Left lung (tissue), 10 donors: Measurements from ENCODE around the gene SCN10A. TPM values are rescaled to one million over a fixed set of nuclear protein-coding genes. Genes with fewer than 3 reads are reported as not detected.

Source experiments
- ATAC-seq: fragments of 200-7000 bp; cut with Tn5 transposase; one replicate; pipeline ENCODE4 v1.9.1; 2020; ENCODE audit warnings: moderate library complexity
- DNase-seq, 4 donors: peaks; one replicate each; pipeline ENCODE4 v3.0.0-alpha.2; 2013 to 2020
- H3K27ac ChIP-seq, 2 donors: fragments of 200-600 bp; sonication (generic) in 1 of 2; one replicate each; pipeline versions ENCODE4 v1.5.0 to v1.8.0; 2020 to 2021
- H3K27me3 ChIP-seq, 2 donors: fragments of 200-600 bp; sonication (generic) in 1 of 2; one replicate each; pipeline versions ENCODE4 v1.5.0 to v1.8.0; 2020 to 2021
- H3K36me3 ChIP-seq, 2 donors: fragments of 200-600 bp; sonication (generic) in 1 of 2; one replicate each; pipeline versions ENCODE4 v1.5.0 to v1.8.0; 2020 to 2021
- H3K4me1 ChIP-seq, 2 donors: fragments of 200-600 bp; one replicate each; pipeline ENCODE4 v1.8.0; 2021
- H3K4me3 ChIP-seq, 2 donors: fragments of 200-600 bp; sonication (generic) in 1 of 2; one replicate each; pipeline versions ENCODE4 v1.5.0 to v1.8.0; 2020 to 2021; ENCODE audit warnings: mild to moderate bottlenecking in 1 of 2
- H3K9me3 ChIP-seq, 2 donors: fragments of 200-600 bp; sonication (generic) in 1 of 2; one replicate each; pipeline versions ENCODE4 v1.5.0 to v1.8.0; 2020 to 2021
- intact Hi-C, 2 donors: fragments of 100-400 bp; cut with DNase I; formaldehyde crosslinking; loops; one replicate each; pipeline versions ENCODE4 v1.11.2 to v1.14.2; 2022
- polyA plus RNA-seq, 6 donors: library from polyadenylated mRNA; unstranded; fragments of 120-200 nt; gene quantifications; one replicate each; pipeline ENCODE4 v1.2.1, GENCODE V29; 2013; ENCODE audit not compliant: insufficient read length in 6 of 6
- total RNA-seq, 2 donors: library from RNA; stranded (reverse); fragmentation: NEBNext Ultra II Directional; extraction: Animal tissue kit (Norgen Biotek cat#: 25700); gene quantifications; one replicate each; pipeline ENCODE4 v1.2.1, GENCODE V29; 2021
- TF ChIP-seq, protein P1 (sequence below), 2 donors: fragments of 200-600 bp; sonication (generic) in 1 of 2; IDR thresholded peaks; one replicate each; pipeline versions ENCODE4 v1.5.0 to v1.8.0; 2021; ENCODE audit warnings: antibody characterized with exemption in 2 of 2
- donor health status: DM: no; HTN: yes; CAD: no.
- donor health status: DM: no; HTN: no; CAD: no.

SCN10A gene
- total and polyA plus RNA-seq, 8 donors: not detected

DNA sequence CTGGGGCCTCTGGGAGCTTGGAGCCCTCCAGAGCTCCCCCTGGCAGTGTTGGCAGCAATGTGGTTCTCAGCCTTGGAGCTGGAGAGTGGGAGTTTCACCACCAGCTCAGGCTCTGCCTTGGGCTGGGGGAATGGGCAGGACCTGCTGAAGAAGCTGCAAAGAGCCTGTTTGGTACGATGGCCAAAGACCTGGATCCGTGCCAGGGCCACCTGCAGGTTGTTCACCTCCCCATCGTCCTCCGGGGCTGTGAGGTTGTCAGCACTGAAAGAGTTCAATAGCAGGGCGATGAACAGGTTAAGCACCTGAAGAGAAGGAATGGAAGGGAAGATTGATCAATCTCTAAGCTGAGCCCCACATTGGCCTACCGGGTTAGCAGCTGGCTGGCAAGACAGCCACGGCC lies 89.3 kb downstream of the SCN10A start:
- DNase-seq (peak in 1 of 4 donors; percentile 51), ATAC-seq (no peak)
- TF ChIP-seq, protein P1, sequence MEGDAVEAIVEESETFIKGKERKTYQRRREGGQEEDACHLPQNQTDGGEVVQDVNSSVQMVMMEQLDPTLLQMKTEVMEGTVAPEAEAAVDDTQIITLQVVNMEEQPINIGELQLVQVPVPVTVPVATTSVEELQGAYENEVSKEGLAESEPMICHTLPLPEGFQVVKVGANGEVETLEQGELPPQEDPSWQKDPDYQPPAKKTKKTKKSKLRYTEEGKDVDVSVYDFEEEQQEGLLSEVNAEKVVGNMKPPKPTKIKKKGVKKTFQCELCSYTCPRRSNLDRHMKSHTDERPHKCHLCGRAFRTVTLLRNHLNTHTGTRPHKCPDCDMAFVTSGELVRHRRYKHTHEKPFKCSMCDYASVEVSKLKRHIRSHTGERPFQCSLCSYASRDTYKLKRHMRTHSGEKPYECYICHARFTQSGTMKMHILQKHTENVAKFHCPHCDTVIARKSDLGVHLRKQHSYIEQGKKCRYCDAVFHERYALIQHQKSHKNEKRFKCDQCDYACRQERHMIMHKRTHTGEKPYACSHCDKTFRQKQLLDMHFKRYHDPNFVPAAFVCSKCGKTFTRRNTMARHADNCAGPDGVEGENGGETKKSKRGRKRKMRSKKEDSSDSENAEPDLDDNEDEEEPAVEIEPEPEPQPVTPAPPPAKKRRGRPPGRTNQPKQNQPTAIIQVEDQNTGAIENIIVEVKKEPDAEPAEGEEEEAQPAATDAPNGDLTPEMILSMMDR (IDR thresholded peaks at IDR 0.05): no peak
- Histone ChIP-seq H3K4me3 (no peak overlapping the region), H3K27me3 (peaks cover 0 to 27% of the 10 kb centered on the region in 2 donors), H3K27ac (no peak overlapping the region), H3K4me1 (no peaks in the 10 kb centered on the region), H3K36me3 (no peaks in the 10 kb centered on the region), H3K9me3 (no peaks in the 10 kb centered on the region)
- intact Hi-C loops: no loop called here

DNA sequence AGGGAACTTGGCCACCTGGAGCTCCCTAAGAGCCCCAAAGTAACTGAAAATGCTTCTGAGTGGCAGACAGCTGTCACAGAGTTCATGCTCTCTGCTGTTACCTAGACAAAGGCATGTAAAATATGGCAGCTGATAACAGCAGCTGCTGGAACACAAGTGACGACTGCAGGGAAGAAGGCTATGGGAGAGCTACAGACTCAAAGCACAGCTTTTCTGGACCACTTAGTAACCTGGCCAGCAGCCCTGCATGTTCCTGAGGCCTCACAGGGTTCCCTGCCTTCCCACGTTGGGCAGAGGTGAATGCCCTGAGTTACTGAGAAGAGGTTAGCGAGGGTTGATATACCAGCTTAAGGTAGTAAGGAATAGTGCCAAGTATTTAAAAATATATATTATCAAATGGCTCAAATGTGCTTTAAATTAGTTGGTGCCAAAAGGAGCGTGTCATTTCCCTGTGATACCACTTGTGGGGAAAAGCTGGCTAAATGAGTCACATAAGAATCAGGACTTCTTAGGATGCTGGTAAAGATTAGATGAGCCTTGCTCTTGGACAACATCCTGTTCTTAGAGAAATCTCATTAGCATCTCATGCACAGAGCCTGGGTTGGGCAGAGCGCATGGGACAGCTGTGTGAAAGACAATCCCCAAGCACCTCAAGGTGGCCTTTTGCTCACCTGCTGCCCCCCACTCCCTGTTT lies 90.1 kb downstream of the SCN10A start:
- no peak overlapping the region for H3K4me3 ChIP-seq

DNA sequence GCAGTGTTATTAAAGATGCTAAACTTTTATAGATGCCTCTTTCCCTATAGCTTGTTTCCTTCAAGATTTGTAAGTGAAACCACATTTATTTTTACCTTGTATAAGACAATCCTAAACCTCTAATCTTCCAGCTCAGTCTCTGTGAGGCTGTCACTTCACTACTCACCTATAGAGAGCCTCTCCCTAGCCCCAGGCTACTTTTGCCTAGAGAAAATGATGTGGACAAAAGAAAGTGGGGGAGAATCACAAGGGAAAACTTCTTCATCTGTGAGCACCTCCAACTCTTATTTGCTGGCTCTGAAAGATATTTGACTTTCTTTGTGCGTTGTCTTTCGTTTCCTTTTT lies 91.7 kb downstream of the SCN10A start:
- no peak overlapping the region for H3K27ac ChIP-seq
- peaks cover 0 to 27% of the 10 kb centered on the region in 2 donors for H3K27me3 ChIP-seq
- H3K36me3 ChIP-seq: no peaks in the 10 kb centered on the region
- ATAC-seq (no peak), DNase-seq (no peak)
- no peaks in the 10 kb centered on the region for H3K9me3 ChIP-seq
- no peak overlapping the region for H3K4me3 ChIP-seq
- H3K4me1 ChIP-seq: no peaks in the 10 kb centered on the region
- TF ChIP-seq, protein P1 (IDR thresholded peaks at IDR 0.05): no peak
- intact Hi-C loops: no loop called here

More for the DNA sequence above, 90.1 kb downstream of the SCN10A start:
- no peaks in the 10 kb centered on the region for H3K9me3 ChIP-seq
- no peaks in the 10 kb centered on the region for H3K4me1 ChIP-seq
- ATAC-seq (no peak), DNase-seq (no peak)
- intact Hi-C loops: no loop called here
- no peaks in the 10 kb centered on the region for H3K36me3 ChIP-seq
- no peak overlapping the region for H3K27ac ChIP-seq
- TF ChIP-seq, protein P1 (IDR thresholded peaks at IDR 0.05): no peak
- H3K27me3 ChIP-seq: peaks cover 0 to 27% of the 10 kb centered on the region in 2 donors

DNA sequence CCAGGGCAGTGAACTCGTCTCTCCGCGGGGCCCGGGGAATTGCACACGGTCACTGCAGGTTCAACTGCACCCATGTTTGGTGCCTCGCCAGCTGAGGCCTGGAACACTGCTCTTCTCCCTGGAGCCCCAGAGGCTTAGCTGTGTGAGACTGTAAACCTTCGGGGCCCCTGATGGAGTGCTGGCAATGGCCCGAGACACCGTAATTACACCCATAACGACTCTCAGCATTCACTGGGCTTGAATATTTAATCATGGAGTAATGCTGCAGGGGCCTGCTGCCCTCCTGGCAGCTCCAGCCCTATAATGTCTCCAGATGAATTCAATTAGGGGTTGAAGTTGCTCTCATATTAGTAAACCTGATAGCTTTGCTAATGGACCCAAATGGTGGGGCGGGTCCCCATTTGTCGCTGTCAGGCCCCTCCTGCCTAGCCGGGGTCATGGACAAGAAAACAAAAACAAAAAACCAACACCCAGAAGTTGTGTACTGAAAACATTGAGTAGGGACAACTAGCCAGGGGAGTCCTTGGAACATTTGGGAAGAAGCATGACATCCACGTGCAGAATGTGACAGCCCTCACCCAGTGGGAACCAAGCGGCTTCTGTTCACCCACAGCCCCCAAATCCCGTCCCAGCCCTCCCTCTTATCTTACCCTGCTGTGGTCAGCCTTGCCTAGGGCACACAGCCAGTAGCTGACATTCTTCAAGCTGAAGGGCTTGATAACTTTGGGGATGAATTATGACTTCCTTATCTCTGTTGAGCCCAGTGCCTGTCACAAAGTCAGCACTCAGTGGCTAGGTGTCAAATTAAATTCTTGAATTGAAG lies 92.2 kb downstream of the SCN10A start:
- intact Hi-C loops: no loop called here
- TF ChIP-seq, protein P1 (IDR thresholded peaks at IDR 0.05): no peak
- no peak for ATAC-seq
- H3K9me3 ChIP-seq: no peaks in the 10 kb centered on the region
- no peaks in the 10 kb centered on the region for H3K4me1 ChIP-seq
- no peak overlapping the region for H3K4me3 ChIP-seq
- H3K36me3 ChIP-seq: no peaks in the 10 kb centered on the region
- H3K27me3 ChIP-seq: peaks cover 0 to 27% of the 10 kb centered on the region in 2 donors
- H3K27ac ChIP-seq: no peak overlapping the region
- DNase-seq: peak in 1 of 4 donors; percentile 57
